Measurements from ENCODE around the gene LAMC2.
"Not testable (repeated sequence)": the region's sequence is repeated elsewhere in the genome, so short reads cannot be mapped to it uniquely, and the experiment has no call there.

The LAMC2 gene

GRCh38 chr1:183263886-183264602, 78.0 kb downstream of the LAMC2 start:
- no peak for DNase-seq (ENCODE audit: low read depth)

GRCh38 chr1:183267646-183268431, 81.8 kb downstream of the LAMC2 start:
- DNase-seq (ENCODE audit: low read depth), result peak; percentile 94

GRCh38 chr1:183270541-183271141, 84.6 kb downstream of the LAMC2 start:
- DNase-seq (ENCODE audit: low read depth), result peak; percentile 57

- peak; percentile 61 for DNase-seq (ENCODE audit: low read depth)
Measured at GRCh38 chr1:183272390-183272848, 86.4 kb downstream of the LAMC2 start.

- DNase-seq (ENCODE audit: low read depth), result no peak
Measured at GRCh38 chr1:183273300-183273699, 87.2 kb downstream of the LAMC2 start.

- DNase-seq (ENCODE audit: low read depth), result not testable (repeated sequence)
Measured at GRCh38 chr1:183273984-183274383, 87.9 kb downstream of the LAMC2 start.

GRCh38 chr1:183274836-183275235, 88.8 kb downstream of the LAMC2 start:
- no peak for DNase-seq (ENCODE audit: low read depth)

GRCh38 chr1:183275322-183275721, 89.3 kb downstream of the LAMC2 start:
- DNase-seq (ENCODE audit: low read depth), result no peak

- no peak for DNase-seq (ENCODE audit: low read depth)
Measured at GRCh38 chr1:183276386-183277080, 90.5 kb downstream of the LAMC2 start.

- no peak for DNase-seq (ENCODE audit: low read depth)
Measured at GRCh38 chr1:183277821-183278738, 92.0 kb downstream of the LAMC2 start.

- peak; percentile 58 for DNase-seq (ENCODE audit: low read depth)
Measured at GRCh38 chr1:183278739-183279591, 92.9 kb downstream of the LAMC2 start.

- DNase-seq (ENCODE audit: low read depth), result peak; percentile 58
Measured at GRCh38 chr1:183279835-183280234, 93.8 kb downstream of the LAMC2 start.

- DNase-seq (ENCODE audit: low read depth), result no peak
Measured at GRCh38 chr1:183281039-183281438, 95.0 kb downstream of the LAMC2 start.

- peak; percentile 78 for DNase-seq (ENCODE audit: low read depth)
Measured at GRCh38 chr1:183281553-183282091, 95.6 kb downstream of the LAMC2 start.

GRCh38 chr1:183282101-183282855, 96.2 kb downstream of the LAMC2 start:
- no peak for DNase-seq (ENCODE audit: low read depth)

- no peak for DNase-seq (ENCODE audit: low read depth)
Measured at GRCh38 chr1:183283286-183283685, 97.2 kb downstream of the LAMC2 start.

GRCh38 chr1:183284086-183284485, 98.0 kb downstream of the LAMC2 start:
- DNase-seq (ENCODE audit: low read depth), result no peak

GRCh38 chr1:183285256-183285655, 99.2 kb downstream of the LAMC2 start:
- no peak for DNase-seq (ENCODE audit: low read depth)

- no peak for DNase-seq (ENCODE audit: low read depth)
Measured at GRCh38 chr1:183285746-183286145, 99.7 kb downstream of the LAMC2 start.
